ENCODE measurements around the gene YTHDF2.

The YTHDF2 gene

GRCh38 chr1:28737307-28738132 is 780 bp downstream of the YTHDF2 start:
- peak overlapping the region; percentile 76 for H3K27ac ChIP-seq (ENCODE audit: low read depth, low read length)
- H3K36me3 ChIP-seq (ENCODE audit: low read length), result peaks cover 33% of the 10 kb centered on the region
- H3K4me2 ChIP-seq (ENCODE audit: low read depth, low read length, poor library complexity, severe bottlenecking), result peak overlapping the region; percentile 76
- peak overlapping the region; percentile 99 for H3K4me3 ChIP-seq (ENCODE audit: insufficient read depth, low read length, poor library complexity, severe bottlenecking)
- no peaks in the 10 kb centered on the region for H3K27me3 ChIP-seq (ENCODE audit: low read length)
- H3K9me2 ChIP-seq (replicated peaks; ENCODE audit: insufficient read depth, low read length), result no peaks in the 10 kb centered on the region
- TF ChIP-seq CTCF (IDR thresholded peaks at IDR 0.05; ENCODE audit: insufficient read depth, low read length, poor library complexity, severe bottlenecking) (no peak), EZH2phosphoT487 (conservative IDR thresholded peaks at IDR 0.05; ENCODE audit: low read length) (no peak)
- peak overlapping the region; percentile 98 for H3K9ac ChIP-seq (ENCODE audit: low read length)
- H3K9me3 ChIP-seq (ENCODE audit: insufficient read depth, low read length), result no peaks in the 10 kb centered on the region
- H4K20me1 ChIP-seq (ENCODE audit: low read depth, low read length), result peaks cover 34% of the 10 kb centered on the region
- peaks cover 57% of the 10 kb centered on the region for H3K79me2 ChIP-seq (ENCODE audit: insufficient read depth, low read length)
- H2AFZ ChIP-seq (ENCODE audit: low read depth, low read length, severe bottlenecking), result peak overlapping the region; percentile 21
- peaks cover 7% of the 10 kb centered on the region; the same call in 1 of the 2 replicates for H3F3A ChIP-seq (ENCODE audit: insufficient read depth)

GRCh38 chr1:28740118-28740517 is 3.4 kb downstream of the YTHDF2 start:
- Histone ChIP-seq H3F3A (ENCODE audit: insufficient read depth) (peaks cover 7% of the 10 kb centered on the region; the same call in 1 of the 2 replicates), H3K79me2 (ENCODE audit: insufficient read depth, low read length) (peaks cover 83% of the 10 kb centered on the region), H3K27me3 (ENCODE audit: low read length) (no peaks in the 10 kb centered on the region), H3K9me2 (replicated peaks; ENCODE audit: insufficient read depth, low read length) (no peaks in the 10 kb centered on the region), H2AFZ (ENCODE audit: low read depth, low read length, severe bottlenecking) (no peak overlapping the region), H3K4me3 (ENCODE audit: insufficient read depth, low read length, poor library complexity, severe bottlenecking) (no peak overlapping the region), H3K9me3 (ENCODE audit: insufficient read depth, low read length) (no peaks in the 10 kb centered on the region), H3K4me2 (ENCODE audit: low read depth, low read length, poor library complexity, severe bottlenecking) (peak overlapping the region; percentile 76), H3K36me3 (ENCODE audit: low read length) (peaks cover 48% of the 10 kb centered on the region), H3K27ac (ENCODE audit: low read depth, low read length) (no peak overlapping the region), H4K20me1 (ENCODE audit: low read depth, low read length) (peaks cover 46% of the 10 kb centered on the region), H3K9ac (ENCODE audit: low read length) (no peak overlapping the region)
- TF ChIP-seq EZH2phosphoT487 (conservative IDR thresholded peaks at IDR 0.05; ENCODE audit: low read length), result no peak
- TF ChIP-seq CTCF (IDR thresholded peaks at IDR 0.05; ENCODE audit: insufficient read depth, low read length, poor library complexity, severe bottlenecking), result no peak

- no peaks in the 10 kb centered on the region for H3K9me2 ChIP-seq (replicated peaks; ENCODE audit: insufficient read depth, low read length)
- H3K9ac ChIP-seq (ENCODE audit: low read length), result no peak overlapping the region
- H3K4me3 ChIP-seq (ENCODE audit: insufficient read depth, low read length, poor library complexity, severe bottlenecking), result no peak overlapping the region
- peaks cover 47% of the 10 kb centered on the region for H3K36me3 ChIP-seq (ENCODE audit: low read length)
- peak overlapping the region; percentile 24 for H3K4me2 ChIP-seq (ENCODE audit: low read depth, low read length, poor library complexity, severe bottlenecking)
- no peaks in the 10 kb centered on the region for H3K9me3 ChIP-seq (ENCODE audit: insufficient read depth, low read length)
- H3K27ac ChIP-seq (ENCODE audit: low read depth, low read length), result no peak overlapping the region
- no peak for TF ChIP-seq CTCF (IDR thresholded peaks at IDR 0.05; ENCODE audit: insufficient read depth, low read length, poor library complexity, severe bottlenecking)
- no peak for TF ChIP-seq EZH2phosphoT487 (conservative IDR thresholded peaks at IDR 0.05; ENCODE audit: low read length)
- H4K20me1 ChIP-seq (ENCODE audit: low read depth, low read length), result peaks cover 50% of the 10 kb centered on the region
- no peak overlapping the region for H2AFZ ChIP-seq (ENCODE audit: low read depth, low read length, severe bottlenecking)
- peaks cover 100% of the 10 kb centered on the region for H3K79me2 ChIP-seq (ENCODE audit: insufficient read depth, low read length)
- H3F3A ChIP-seq (ENCODE audit: insufficient read depth), result 0 out of 2 replicates have a peak, but pooled peaks cover 6% of the 10 kb centered on the region
- no peaks in the 10 kb centered on the region for H3K27me3 ChIP-seq (ENCODE audit: low read length)
Observed at GRCh38 chr1:28744184-28744583, 7.4 kb downstream of the YTHDF2 start.

Data from SU-DHL-6 (cell line).